Activated T-helper 1 cell treated with anti-CD3 and anti-CD28 coated beads, Interleukin-12 subunit alpha, Interleukin-12 subunit beta, Interleukin-2, Interleukin-4 antibody, amounts not matched to agents 30 ng/mL and 10 ng/mL and 1 ng/mL, durations not matched to agents 14 hours and 24 hours and 36 hours (primary cell): ENCODE measurements around the gene JOSD1. TPM values are rescaled to one million over a fixed set of nuclear protein-coding genes. Genes with fewer than 3 reads are reported as not detected.
"Not testable (repeated sequence)": the region's sequence is repeated elsewhere in the genome, so short reads cannot be mapped to it uniquely, and the experiment has no call there.

Source experiments
- DNase-seq: peaks from one replicate; pipeline ENCODE4 v3.0.0; 2021; ENCODE audit warnings: low spot score
- H3K27ac Mint-ChIP-seq: one replicate; pipeline ENCODE4 v1.8.0; 2021; ENCODE audit warnings: mild to moderate bottlenecking, mixed read lengths
- H3K27me3 Mint-ChIP-seq: one replicate; pipeline ENCODE4 v1.8.0; 2022; ENCODE audit warnings: mild to moderate bottlenecking, moderate library complexity, mixed read lengths; ENCODE audit not compliant: insufficient read depth
- H3K36me3 Mint-ChIP-seq: one replicate; pipeline ENCODE4 v1.8.0; 2021; ENCODE audit warnings: low read depth, mixed read lengths
- H3K4me1 Mint-ChIP-seq: one replicate; pipeline ENCODE4 v1.8.0; 2021; ENCODE audit warnings: low read depth, mixed read lengths
- H3K4me3 Mint-ChIP-seq: one replicate; pipeline ENCODE4 v1.8.0; 2021; ENCODE audit warnings: mild to moderate bottlenecking, moderate library complexity, mixed read lengths
- H3K9me3 Mint-ChIP-seq: one replicate; pipeline ENCODE4 v1.8.0; 2021; ENCODE audit warnings: mixed read lengths
- intact Hi-C: fragments of 100-400 bp; cut with micrococcal nuclease; formaldehyde crosslinking; loops from one replicate; pipeline ENCODE4 v1.15.1; 2024
- total RNA-seq: library from RNA; stranded (reverse); gene quantifications from 2 replicates; pipeline ENCODE4 v1.2.3, GENCODE V29; 2022

Gene JOSD1
- total RNA-seq, 1 donor from 2014 or later = 77.7 TPM

- Mint-ChIP-seq H3K27me3 (peaks cover 17% of the 10 kb centered on the region), H3K4me3 (no peak overlapping the region), H3K9me3 (no peaks in the 10 kb centered on the region), H3K36me3 (no peaks in the 10 kb centered on the region), H3K4me1 (no peaks in the 10 kb centered on the region), H3K27ac (no peak overlapping the region)
- intact Hi-C loops = no loop called here
- no peak for DNase-seq
Observed at GRCh38 chr22:38645430-38645829, 55.3 kb downstream of the JOSD1 start.

GRCh38 chr22:38644245-38644644 lies 56.5 kb downstream of the JOSD1 start:
- intact Hi-C loops, DNase-seq, H3K4me1 Mint-ChIP-seq, H3K36me3 Mint-ChIP-seq, H3K4me3 Mint-ChIP-seq, H3K27ac Mint-ChIP-seq, H3K9me3 Mint-ChIP-seq: not testable (repeated sequence)
- H3K27me3 Mint-ChIP-seq = peaks cover 17% of the 10 kb centered on the region

- H3K36me3 Mint-ChIP-seq = no peaks in the 10 kb centered on the region
- H3K4me3 Mint-ChIP-seq = no peak overlapping the region
- no peaks in the 10 kb centered on the region for H3K4me1 Mint-ChIP-seq
- no peak overlapping the region for H3K27ac Mint-ChIP-seq
- H3K9me3 Mint-ChIP-seq = no peaks in the 10 kb centered on the region
- no peak for DNase-seq
- H3K27me3 Mint-ChIP-seq = peaks cover 7% of the 10 kb centered on the region
- intact Hi-C loops = no loop called here
Observed at GRCh38 chr22:38641476-38642040, 59.2 kb downstream of the JOSD1 start.

GRCh38 chr22:38638728-38639127 lies 62.0 kb downstream of the JOSD1 start:
- peaks cover 5% of the 10 kb centered on the region for H3K27me3 Mint-ChIP-seq

GRCh38 chr22:38638216-38638615 lies 62.5 kb downstream of the JOSD1 start:
- no peak for DNase-seq
- H3K36me3 Mint-ChIP-seq = no peaks in the 10 kb centered on the region
- H3K27me3 Mint-ChIP-seq = peaks cover 3% of the 10 kb centered on the region
- intact Hi-C loops = no loop called here
- H3K4me1 Mint-ChIP-seq = no peaks in the 10 kb centered on the region
- no peaks in the 10 kb centered on the region for H3K9me3 Mint-ChIP-seq
- H3K4me3 Mint-ChIP-seq = no peak overlapping the region
- no peak overlapping the region for H3K27ac Mint-ChIP-seq

More at GRCh38 chr22:38638728-38639127, 62.0 kb downstream of the JOSD1 start:
- DNase-seq = no peak
- intact Hi-C loops = no loop called here
- Mint-ChIP-seq H3K9me3 (no peaks in the 10 kb centered on the region), H3K36me3 (no peaks in the 10 kb centered on the region), H3K4me3 (no peak overlapping the region), H3K4me1 (no peaks in the 10 kb centered on the region), H3K27ac (no peak overlapping the region)

Other genes with a start within 250 kb of the JOSD1 start
- not detected in 2 replicates for gene KCNJ4, start 245.7 kb downstream of the JOSD1 start, total RNA-seq
- 1.1 and 1.3 TPM in 2 replicates for gene KDELR3, start 232.8 kb downstream of the JOSD1 start, total RNA-seq
- 356 and 358 TPM in 2 replicates for gene DDX17, start 194.6 kb downstream of the JOSD1 start, total RNA-seq
- 11.2 and 11.7 TPM in 2 replicates for gene DMC1, start 130.8 kb downstream of the JOSD1 start, total RNA-seq
- gene FAM227A, start 44.6 kb downstream of the JOSD1 start, total RNA-seq = 0.16 and 0.78 TPM in 2 replicates
- 8.6 and 8.8 TPM in 2 replicates for gene CBY1, start 44.3 kb downstream of the JOSD1 start, total RNA-seq
- gene TOMM22, start 19.0 kb downstream of the JOSD1 start, total RNA-seq = 153 and 156 TPM in 2 replicates
- 102 and 111 TPM in 2 replicates for gene GTPBP1, start 5.0 kb upstream of the JOSD1 start, total RNA-seq
- 146 and 154 TPM in 2 replicates for gene SUN2, start 55.1 kb upstream of the JOSD1 start, total RNA-seq
- 5.0 TPM in 2 replicates for gene DNAL4, start 93.2 kb upstream of the JOSD1 start, total RNA-seq
- 1.2 and 1.3 TPM in 2 replicates for gene NPTXR, start 143.1 kb upstream of the JOSD1 start, total RNA-seq
- gene CBX6, start 171.3 kb upstream of the JOSD1 start, total RNA-seq = 171 and 178 TPM in 2 replicates